ENCODE measurements around the gene VPS11.

Gene VPS11

DNA sequence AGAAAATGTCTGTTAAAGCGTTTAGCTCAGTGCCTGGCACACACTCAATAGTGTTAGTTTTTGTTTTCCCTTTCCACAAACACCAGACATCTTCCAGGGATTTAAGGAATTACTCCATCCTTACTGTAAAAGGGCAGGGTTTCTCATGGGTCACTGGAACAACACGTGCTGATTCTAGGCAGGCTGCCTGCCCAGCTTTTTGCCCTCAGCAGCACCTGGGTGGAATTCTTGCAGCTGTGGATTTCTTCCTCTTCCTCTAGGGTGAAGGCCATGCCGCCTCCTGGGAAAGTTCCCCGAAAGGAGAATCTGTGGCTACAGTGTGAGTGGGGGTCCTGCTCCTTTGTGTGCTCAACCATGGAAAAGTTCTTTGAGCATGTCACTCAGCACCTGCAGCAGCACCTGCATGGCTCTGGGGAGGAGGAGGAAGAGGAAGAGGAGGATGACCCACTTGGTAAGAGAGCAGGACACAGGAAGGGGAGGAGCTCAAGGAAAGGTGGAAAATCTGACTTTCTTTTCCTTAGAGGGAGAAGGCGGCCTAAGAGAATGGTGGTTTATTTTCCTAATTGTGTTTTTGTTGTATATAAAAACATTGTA, 59.2 kb downstream of the VPS11 start:
- no peak for DNase-seq

- no peak for DNase-seq
These were observed 63.0 kb downstream of the VPS11 start for GRCh38 chr11:119130662-119131061.

Measured in fibroblast of skin of right quadriceps (primary cell).